Mesenchymal stem cell (in vitro differentiated cells and primary cell): ENCODE data around the gene SORBS2. TPM values are rescaled to one million over a fixed set of nuclear protein-coding genes. Genes with fewer than 3 reads are reported as not detected.

ENCODE experiments used
- DNase-seq: peaks from one replicate; pipeline ENCODE4 v3.0.0-alpha.2; 2013
- H2AFZ ChIP-seq: one replicate; pipeline ENCODE4 v1.6.1; 2013; ENCODE audit warnings: low read depth, mild to moderate bottlenecking, control low read depth, inconsistent platforms, low read length, moderate library complexity
- H2AK5ac ChIP-seq: 2 replicates; pipeline ENCODE4 v1.6.1; 2013; ENCODE audit warnings: low read length, moderate library complexity, mild to moderate bottlenecking, inconsistent platforms; ENCODE audit not compliant: severe bottlenecking
- H2BK120ac ChIP-seq: one replicate; pipeline ENCODE4 v1.6.1; 2013; ENCODE audit warnings: low read depth, mild to moderate bottlenecking, inconsistent platforms, low read length, moderate library complexity
- H2BK12ac ChIP-seq, 2 experiments: one replicate each; pipeline ENCODE4 v1.6.1; 2013; ENCODE audit warnings: inconsistent platforms in 2 of 2, low read length in 2 of 2, mild to moderate bottlenecking in 2 of 2, moderate library complexity in 2 of 2, control low read depth in 1 of 2
- H2BK15ac ChIP-seq: one replicate; pipeline ENCODE4 v1.6.1; 2013; ENCODE audit warnings: mild to moderate bottlenecking, low read depth, inconsistent platforms; ENCODE audit not compliant: poor library complexity, severe bottlenecking
- H2BK5ac ChIP-seq: 2 replicates; pipeline ENCODE4 v1.6.1; 2013; ENCODE audit warnings: low read depth, mild to moderate bottlenecking, low read length, control low read depth, inconsistent platforms; ENCODE audit not compliant: poor library complexity, severe bottlenecking
- H3K14ac ChIP-seq, 2 experiments: one replicate each; pipeline ENCODE4 v1.6.1; 2013; ENCODE audit warnings: inconsistent platforms in 2 of 2, low read length in 2 of 2, control low read depth in 1 of 2, mild to moderate bottlenecking in 1 of 2, moderate library complexity in 1 of 2
- H3K18ac ChIP-seq, 2 experiments: one replicate each; pipeline ENCODE4 v1.6.1; 2013; ENCODE audit warnings: inconsistent platforms in 2 of 2, low read length in 2 of 2, control low read depth in 1 of 2, low read depth in 1 of 2, mild to moderate bottlenecking in 1 of 2
- H3K23ac ChIP-seq, 2 experiments: one replicate each; pipeline ENCODE4 v1.6.1; 2013; ENCODE audit warnings: inconsistent platforms in 2 of 2, low read length in 2 of 2, mild to moderate bottlenecking in 2 of 2, moderate library complexity in 2 of 2, control low read depth in 1 of 2
- H3K27ac ChIP-seq: 2 replicates; pipeline ENCODE4 v1.5.1; 2013; ENCODE audit warnings: mild to moderate bottlenecking, moderate library complexity, low read length, control low read depth, inconsistent platforms; ENCODE audit not compliant: poor library complexity, severe bottlenecking
- H3K27me3 ChIP-seq, 2 experiments: 2 replicates each; pipeline versions ENCODE4 v1.6.1 to v1.7.0; 2013; ENCODE audit warnings: low read length in 2 of 2, mild to moderate bottlenecking in 2 of 2, moderate library complexity in 2 of 2, control low read depth in 1 of 2, inconsistent platforms in 1 of 2; ENCODE audit not compliant: control insufficient read depth in 1 of 2, insufficient read depth in 1 of 2
- H3K36me3 ChIP-seq, 2 experiments: 2 replicates each; pipeline versions ENCODE4 v1.6.1 to v1.7.0; 2013; ENCODE audit warnings: low read length in 2 of 2, control low read depth in 1 of 2, inconsistent platforms in 1 of 2, low read depth in 1 of 2, mild to moderate bottlenecking in 1 of 2; ENCODE audit not compliant: insufficient read depth in 2 of 2, control insufficient read depth in 1 of 2
- H3K4ac ChIP-seq, 2 experiments: one replicate each; pipeline ENCODE4 v1.6.1; 2013; ENCODE audit warnings: inconsistent platforms in 2 of 2, low read length in 2 of 2, mild to moderate bottlenecking in 2 of 2, moderate library complexity in 2 of 2, control low read depth in 1 of 2, low read depth in 1 of 2
- H3K4me1 ChIP-seq: 2 replicates; pipeline ENCODE4 v1.6.1; 2013; ENCODE audit warnings: low read depth, low read length, control low read depth; ENCODE audit not compliant: control insufficient read depth, insufficient read depth
- H3K4me2 ChIP-seq: 2 replicates; pipeline ENCODE4 v1.6.1; 2013; ENCODE audit warnings: low read length, mild to moderate bottlenecking, inconsistent platforms; ENCODE audit not compliant: poor library complexity, severe bottlenecking
- H3K4me3 ChIP-seq, 2 experiments: 2 replicates each; pipeline versions ENCODE4 v1.5.1 to v1.7.0; 2013; ENCODE audit warnings: low read length in 2 of 2, mild to moderate bottlenecking in 2 of 2, control low read depth in 1 of 2, low read depth in 1 of 2; ENCODE audit not compliant: insufficient read depth in 1 of 2
- H3K79me1 ChIP-seq: replicated peaks from 2 replicates; pipeline ENCODE4 v1.6.1; 2013; ENCODE audit warnings: mild to moderate bottlenecking, control low read depth, low read length, inconsistent platforms; ENCODE audit not compliant: poor library complexity, severe bottlenecking
- H3K9ac ChIP-seq: 2 replicates; pipeline ENCODE4 v1.7.0; 2013; ENCODE audit warnings: mild to moderate bottlenecking, low read length, moderate library complexity
- H3K9me3 ChIP-seq: 2 replicates; pipeline ENCODE4 v1.7.0; 2013; ENCODE audit warnings: mild to moderate bottlenecking, low read length; ENCODE audit not compliant: control insufficient read depth
- H4K8ac ChIP-seq: one replicate; pipeline ENCODE4 v1.6.1; 2013; ENCODE audit warnings: inconsistent platforms, mild to moderate bottlenecking, low read length, moderate library complexity
- H4K91ac ChIP-seq: one replicate; pipeline ENCODE4 v1.6.1; 2013; ENCODE audit warnings: mild to moderate bottlenecking, low read length, inconsistent platforms
- WGBS: methylation state at CpG from one replicate; pipeline ENCODE4 v1.1.7; 2013; ENCODE audit warnings: mixed read lengths; 5-methylcytosine and 5-hydroxymethylcytosine counted together
- small RNA-seq: library from polyadenylated mRNA; stranded (forward); fragments of <200 nt; extraction: miRNeasy Mini kit (QIAGEN cat#:217004); gene quantifications from one replicate; pipeline ENCODE3, GENCODE V24; 2013; ENCODE audit warnings: low read depth

SORBS2 gene

GRCh38 chr4:185535612-185536410, 276.2 kb downstream of the SORBS2 start:
- peak overlapping the region; percentile 70 to 73 for H3K4ac ChIP-seq
- H3K4me1 ChIP-seq: peaks cover 11% of the 10 kb centered on the region
- peak overlapping the region; percentile 100 for H3K4me2 ChIP-seq
- H2BK5ac ChIP-seq: no peak overlapping the region
- H3K9ac ChIP-seq: peak overlapping the region; percentile 72
- 12% methylated on average over 27 of the region's 32 CpGs for WGBS
- H4K91ac ChIP-seq: no peak overlapping the region
- no peaks in the 10 kb centered on the region for H3K79me1 ChIP-seq
- H2BK120ac ChIP-seq: peak overlapping the region; percentile 44
- H3K18ac ChIP-seq: peak overlapping the region in 1 of 2 experiments; percentile 77
- peak overlapping the region in 1 of 2 experiments; percentile 47 for H2BK12ac ChIP-seq
- H3K23ac ChIP-seq: peak overlapping the region in 1 of 2 experiments; percentile 80
- DNase-seq: no peak
- no peak overlapping the region for H2AK5ac ChIP-seq
- no peak overlapping the region for H3K14ac ChIP-seq
- no peak overlapping the region for H4K8ac ChIP-seq
- H3K4me3 ChIP-seq: peak overlapping the region; percentile 55 to 76
- peaks cover 36 to 49% of the 10 kb centered on the region in 2 experiments for H3K27me3 ChIP-seq
- H3K9me3 ChIP-seq: no peaks in the 10 kb centered on the region
- no peak overlapping the region for H3K27ac ChIP-seq
- no peak overlapping the region for H2AFZ ChIP-seq
- H3K36me3 ChIP-seq: no peaks in the 10 kb centered on the region
- peak overlapping the region; percentile 0 for H2BK15ac ChIP-seq

Small RNA genes lying within 50 kb of the gene (small RNA-seq; reads per million reads assigned to genes)
- not detected for gene RF00019
